ENCODE results near the gene TMEM8B.
"Not testable (repeated sequence)": the region's sequence is repeated elsewhere in the genome, so short reads cannot be mapped to it uniquely, and the experiment has no call there.

The TMEM8B gene

DNA sequence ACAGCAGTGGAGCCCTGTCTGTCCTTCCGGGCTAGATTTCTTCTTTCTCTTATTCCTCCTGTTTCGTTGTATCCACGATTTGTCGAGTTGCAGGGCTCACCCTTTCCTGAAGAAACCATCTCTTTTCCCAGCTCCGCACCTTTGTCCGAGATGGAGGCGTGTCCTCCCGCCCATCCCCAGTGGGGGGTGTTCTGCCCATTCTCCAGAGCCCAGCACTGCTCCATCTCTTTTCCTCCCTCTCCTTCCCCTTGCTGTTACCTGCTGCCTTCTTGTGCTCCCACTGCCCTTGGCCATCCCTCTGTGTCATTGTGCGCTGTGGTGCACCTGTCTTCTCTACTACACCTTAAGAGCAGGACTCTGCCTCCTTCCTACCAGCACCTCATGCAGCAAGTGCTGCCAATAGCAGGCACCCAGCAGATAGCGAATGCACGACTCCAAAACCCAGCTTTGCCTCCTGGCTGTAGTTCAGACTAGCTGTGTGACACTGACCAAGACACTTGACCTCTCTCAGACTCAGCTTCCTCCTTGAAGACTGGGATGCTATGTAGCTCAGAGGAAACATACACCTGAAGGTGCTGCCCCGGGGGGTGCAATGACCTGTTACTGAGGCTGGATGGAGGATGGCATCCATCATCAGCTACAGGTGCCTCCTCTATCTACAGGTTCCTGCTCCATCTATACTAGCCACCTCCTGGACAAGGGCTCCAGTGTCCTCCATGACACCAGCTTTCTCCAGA is 32.3 kb downstream of the TMEM8B start:
- in situ Hi-C loops (cut with HindIII; ENCODE audit: low sequenced_read_pairs), result loop anchor here (10.0 kb wide), 1 partner anchor 117 kb away; the partner anchor contains the start of genes GBA2 and RGP1

DNA sequence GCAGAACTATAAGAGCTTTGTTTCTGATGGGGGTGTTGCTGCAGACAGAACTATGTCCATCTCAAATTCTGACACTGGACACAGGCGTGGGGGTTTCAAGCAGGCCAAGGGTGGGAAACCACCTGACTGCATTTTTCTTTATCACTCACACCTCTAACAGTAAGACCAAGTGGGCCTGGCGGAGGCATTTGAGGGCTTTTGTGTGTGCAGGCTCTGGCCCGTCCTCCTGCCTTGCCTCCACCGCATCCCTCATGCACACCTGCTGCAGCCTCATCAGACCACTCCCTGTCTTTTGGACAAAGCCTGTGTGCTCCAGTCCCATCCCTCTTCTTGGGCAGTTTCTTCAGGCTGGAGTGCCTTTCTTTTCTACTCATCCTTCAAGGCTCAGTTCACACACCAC is 33.3 kb downstream of the TMEM8B start:
- in situ Hi-C loops (cut with HindIII; ENCODE audit: low sequenced_read_pairs), result loop anchor here (10.0 kb wide), 1 partner anchor 118 kb away; the partner anchor contains the start of genes GBA2 and RGP1

DNA sequence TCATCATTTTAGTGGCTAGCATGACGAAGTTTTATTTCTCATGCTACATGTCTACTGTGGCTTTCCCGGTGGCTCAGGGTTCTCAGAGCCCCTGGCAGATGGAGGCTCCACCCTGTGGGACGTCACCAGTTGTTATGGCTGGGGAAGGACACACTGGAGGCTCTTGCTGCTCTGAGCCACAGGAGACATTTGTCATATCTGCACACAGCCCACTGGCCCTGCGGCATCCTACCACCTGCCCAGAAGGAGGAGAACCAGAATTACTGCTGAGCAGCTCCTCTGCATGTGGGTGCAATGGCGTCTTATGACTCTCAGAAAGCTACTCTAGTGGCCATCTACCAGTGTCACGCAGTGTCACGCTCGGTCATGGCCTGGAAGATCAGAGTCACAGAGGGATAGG is 34.6 kb downstream of the TMEM8B start:
- in situ Hi-C loops (cut with HindIII; ENCODE audit: low sequenced_read_pairs), result loop anchor here (10.0 kb wide), 1 partner anchor 119 kb away; the partner anchor contains the start of genes GBA2 and RGP1

DNA sequence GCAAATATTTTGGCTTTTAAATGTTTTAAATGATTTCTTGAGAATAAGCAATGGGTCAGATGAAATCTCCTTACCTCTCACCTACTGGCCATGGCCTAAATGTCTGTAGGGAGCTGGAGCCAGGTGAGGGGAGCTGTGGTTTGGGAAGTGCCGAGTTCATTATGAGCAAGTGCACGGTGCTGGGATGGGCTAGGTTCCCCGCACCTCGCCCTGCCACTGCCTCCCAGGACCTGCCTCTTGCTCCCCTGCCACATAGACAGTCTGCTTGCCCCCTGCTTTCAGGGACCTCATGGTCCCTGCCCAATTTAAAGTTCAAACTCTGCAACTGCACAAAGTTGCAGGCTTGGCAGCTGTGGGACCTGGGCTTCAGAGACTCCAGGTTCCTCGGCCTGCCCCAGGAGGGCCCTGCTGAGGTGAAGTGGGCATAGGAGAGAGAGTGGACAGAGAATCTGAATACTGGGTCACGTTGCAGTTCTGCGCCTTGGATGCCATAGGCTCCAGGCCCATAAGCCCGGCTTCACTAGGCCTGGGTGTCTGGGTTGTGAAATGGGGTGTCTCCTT is 35.7 kb downstream of the TMEM8B start:
- in situ Hi-C loops (cut with HindIII; ENCODE audit: low sequenced_read_pairs), result loop anchor here (5.0 to 10.0 kb wide), 3 partner anchors 37 to 120 kb away; partner anchors contain the start of genes FAM221B, GBA2, RGP1 and TMEM8B

DNA sequence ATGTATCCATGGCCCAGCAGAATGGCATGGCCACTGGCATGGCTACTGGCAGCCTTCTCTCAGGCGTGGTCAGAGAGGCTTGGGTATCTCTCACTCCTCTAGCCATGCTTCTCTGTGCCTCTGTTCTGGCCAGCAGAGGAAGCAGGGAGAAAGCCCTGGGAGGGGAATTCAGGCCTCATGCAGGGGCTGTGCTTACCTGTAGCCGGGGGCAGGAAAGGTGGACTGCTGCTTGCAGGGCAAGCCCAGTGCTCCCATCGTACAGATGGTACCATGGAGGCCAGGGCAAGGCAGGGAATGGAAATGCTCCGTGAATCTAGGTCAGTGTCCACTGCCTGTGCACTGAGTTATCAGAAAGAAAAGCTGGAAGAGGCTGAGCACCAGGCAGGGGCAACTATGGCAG is 38.5 kb downstream of the TMEM8B start:
- in situ Hi-C loops (cut with HindIII; ENCODE audit: low sequenced_read_pairs), result loop anchor here (5.0 to 10.0 kb wide), 3 partner anchors 40 to 123 kb away; partner anchors contain the start of genes FAM221B, GBA2, RGP1 and TMEM8B

DNA sequence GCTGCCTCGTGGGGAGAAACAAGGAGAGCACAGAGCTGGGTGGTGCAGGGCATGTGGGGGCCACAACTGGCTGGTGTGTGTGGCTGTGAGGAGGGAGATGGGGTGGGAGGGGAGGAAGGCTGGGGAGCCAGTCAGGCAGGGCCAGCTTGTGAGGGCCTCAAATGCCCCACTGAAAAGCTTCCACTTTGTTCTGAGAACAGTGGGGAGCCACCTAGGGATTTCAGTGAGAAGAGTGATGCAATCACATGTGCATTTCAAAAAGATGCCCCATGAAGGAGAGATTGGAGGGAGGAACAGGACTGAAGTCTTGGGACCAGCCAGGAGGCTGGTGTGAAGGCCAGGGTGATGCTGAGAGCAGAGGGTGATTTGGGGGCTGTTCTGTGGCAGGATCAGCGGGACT is 39.9 kb downstream of the TMEM8B start:
- in situ Hi-C loops (cut with HindIII; ENCODE audit: low sequenced_read_pairs), result loop anchor here (5.0 to 10.0 kb wide), 3 partner anchors 42 to 124 kb away; partner anchors contain the start of genes FAM221B, GBA2, RGP1 and TMEM8B

DNA sequence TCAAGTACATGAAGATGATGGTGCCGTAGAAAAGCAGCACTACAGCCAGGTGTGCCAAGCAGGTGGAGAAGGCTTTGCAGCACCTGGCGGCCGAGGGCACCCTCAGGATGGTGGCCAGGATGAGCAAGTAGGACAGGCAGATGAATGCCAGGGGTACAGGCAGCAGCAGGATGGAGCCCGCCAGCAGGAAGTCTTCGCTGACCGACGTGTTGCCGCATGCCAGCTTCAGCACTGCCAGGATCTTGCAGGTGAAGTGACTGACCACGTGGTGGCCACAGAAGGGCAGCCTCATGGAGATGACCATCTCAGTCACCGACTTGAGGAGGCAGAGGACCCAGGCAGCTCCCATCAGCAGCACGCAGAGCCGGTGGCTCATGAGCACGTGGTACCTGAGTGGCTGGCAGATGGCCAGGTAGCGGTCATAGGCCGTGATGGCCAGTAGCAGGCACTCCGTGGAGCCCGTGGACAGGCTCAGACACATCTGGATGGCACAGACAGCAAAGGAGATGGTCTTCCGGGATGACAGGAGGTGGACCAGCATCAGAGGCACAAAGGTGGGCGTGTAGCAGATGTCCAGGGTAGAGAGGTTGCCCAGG is 40.7 kb downstream of the TMEM8B start:
- in situ Hi-C loops (cut with HindIII; ENCODE audit: low sequenced_read_pairs), result loop anchor here (5.0 to 10.0 kb wide), 3 partner anchors 42 to 125 kb away; partner anchors contain the start of genes FAM221B, GBA2, RGP1 and TMEM8B

DNA sequence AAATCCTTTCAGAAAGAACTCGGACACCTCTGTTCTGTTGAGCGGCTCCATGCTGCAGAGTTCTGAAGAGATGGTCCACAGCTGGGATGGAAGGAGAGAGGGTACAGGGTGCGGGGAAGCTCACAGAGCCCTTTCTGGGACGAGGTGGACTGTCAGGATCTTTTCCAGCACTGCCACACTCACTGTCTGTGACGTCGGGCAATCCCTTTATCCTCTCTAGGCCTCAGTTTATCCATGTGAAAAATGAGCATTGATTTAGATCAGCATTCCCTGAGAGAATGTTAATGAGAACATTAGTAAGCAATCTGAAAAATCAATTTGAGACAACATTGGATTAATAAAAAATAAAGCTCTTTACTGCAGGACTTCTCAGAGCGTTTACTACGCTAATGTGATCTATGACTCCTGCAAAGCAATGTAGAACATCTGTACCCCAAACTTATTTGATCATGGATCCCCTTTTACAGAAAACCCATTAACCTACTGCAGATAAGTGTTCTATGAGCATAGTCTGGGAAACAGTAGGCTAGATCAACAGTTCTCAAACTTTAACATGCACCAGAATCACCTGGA is 41.4 kb downstream of the TMEM8B start, which contains the start of gene OR13J1:
OR13J1 (minus strand) TSS at position 51 of the 573 bp plus-strand sequence; CDS start at position 51, 0 bp downstream.
- in situ Hi-C loops (cut with HindIII; ENCODE audit: low sequenced_read_pairs), result no loop called here

DNA sequence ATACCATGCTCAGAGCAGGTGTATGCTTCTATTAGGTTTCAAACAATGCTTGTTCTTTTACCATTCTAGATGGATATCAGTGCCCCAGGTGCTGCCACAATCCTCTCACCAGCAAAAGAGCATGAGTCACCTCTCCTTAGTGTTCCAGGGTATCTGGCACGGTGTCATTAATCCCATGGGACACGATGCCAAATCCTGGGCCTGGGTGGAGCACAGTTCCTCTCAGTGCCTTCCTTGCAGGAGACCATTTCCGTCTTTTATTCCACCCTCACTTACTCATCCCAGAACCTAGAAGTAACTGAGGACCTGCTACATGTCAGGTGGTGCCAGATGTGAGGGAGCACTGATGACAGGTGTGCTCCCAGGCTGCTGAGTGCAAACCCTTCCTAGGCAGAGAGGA is 42.5 kb downstream of the TMEM8B start:
- in situ Hi-C loops (cut with HindIII; ENCODE audit: low sequenced_read_pairs), result no loop called here

DNA sequence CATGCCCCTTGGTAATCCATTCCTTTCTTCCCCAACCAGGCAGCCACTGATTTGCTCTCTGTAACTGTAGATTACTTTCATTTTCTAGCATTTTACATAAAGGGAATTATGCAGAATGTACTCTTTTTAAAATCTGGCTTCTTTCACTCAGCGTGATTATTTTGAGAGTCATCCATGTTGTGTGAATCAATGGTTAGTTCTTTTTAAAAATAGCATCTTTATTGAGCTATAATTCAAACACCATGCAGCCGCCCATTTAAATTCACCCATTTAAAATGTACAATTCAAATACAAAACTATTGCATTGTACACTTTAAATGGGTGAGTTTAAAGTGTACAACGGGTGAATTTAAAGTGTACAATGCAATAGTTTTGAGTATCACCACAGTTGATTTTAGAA is 43.5 kb downstream of the TMEM8B start:
- in situ Hi-C loops (cut with HindIII; ENCODE audit: low sequenced_read_pairs), result no loop called here

DNA sequence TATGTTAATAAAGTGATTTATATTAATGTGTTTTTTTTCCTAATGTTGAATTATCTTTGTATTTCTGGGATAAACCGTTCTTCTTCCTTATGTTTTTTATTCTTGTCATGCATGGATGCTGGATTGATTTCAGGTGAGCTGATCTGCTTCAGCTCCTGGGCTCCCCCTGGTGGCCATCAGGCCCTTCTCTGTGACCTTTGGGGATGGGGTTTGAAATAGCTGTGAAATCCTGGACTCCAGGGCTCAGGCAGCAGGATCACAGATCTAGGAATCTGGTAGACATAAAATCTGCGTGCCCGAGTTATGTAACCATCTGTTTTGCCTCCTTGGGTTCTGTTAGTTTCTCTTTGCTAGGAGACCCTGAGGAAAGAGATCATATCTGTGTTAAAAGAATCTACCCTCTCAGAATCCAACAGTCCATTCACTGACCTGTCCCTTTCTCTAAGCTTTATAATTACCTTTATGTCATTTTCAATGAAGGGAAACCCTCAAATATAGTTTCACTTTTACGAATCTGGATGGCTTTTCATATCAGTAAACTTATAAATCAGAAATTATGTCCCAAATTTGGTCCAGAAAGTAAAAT is 53.3 kb downstream of the TMEM8B start:
- in situ Hi-C loops (cut with HindIII; ENCODE audit: low sequenced_read_pairs), result no loop called here

DNA sequence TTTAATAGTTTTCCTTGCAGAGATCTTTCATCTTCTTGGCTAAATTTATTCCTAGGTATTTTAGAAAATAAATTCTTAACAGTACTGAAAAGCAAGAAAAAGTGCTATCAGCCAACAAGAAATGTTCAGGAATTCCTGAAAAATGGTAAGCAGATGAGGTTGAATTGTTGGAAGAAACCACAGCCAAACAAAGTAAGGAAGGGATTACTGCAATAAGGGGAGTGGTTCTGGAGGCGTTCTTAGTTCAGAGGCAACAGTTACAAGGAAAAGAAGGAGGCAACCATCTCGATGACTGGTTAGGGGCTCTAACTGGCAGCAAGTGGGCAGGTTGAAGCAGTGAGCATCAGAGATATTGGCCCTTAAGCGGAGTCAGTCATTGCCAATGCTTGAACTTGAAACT is 54.0 kb downstream of the TMEM8B start:
- in situ Hi-C loops (cut with HindIII; ENCODE audit: low sequenced_read_pairs), result no loop called here

DNA sequence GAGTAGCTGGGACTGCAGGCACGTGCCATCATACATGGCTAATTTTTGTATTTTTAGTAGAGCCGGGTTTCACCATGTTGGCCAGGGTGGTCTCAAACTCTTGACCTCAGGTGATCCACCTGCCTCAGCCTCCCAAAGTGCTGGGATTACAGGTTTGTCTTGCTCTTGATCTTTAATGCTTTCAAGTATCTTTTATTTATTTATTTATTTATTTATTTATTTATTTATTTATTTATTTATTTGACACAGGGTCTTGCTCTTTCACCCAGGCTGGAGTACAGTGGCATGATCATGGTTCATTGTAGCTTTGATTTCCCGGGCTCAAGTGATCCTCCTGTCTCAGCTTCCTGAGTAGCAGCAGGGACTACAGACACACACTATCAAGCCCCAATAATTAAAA is 55.9 kb downstream of the TMEM8B start:
- in situ Hi-C loops (cut with HindIII; ENCODE audit: low sequenced_read_pairs), result not testable (repeated sequence)

DNA sequence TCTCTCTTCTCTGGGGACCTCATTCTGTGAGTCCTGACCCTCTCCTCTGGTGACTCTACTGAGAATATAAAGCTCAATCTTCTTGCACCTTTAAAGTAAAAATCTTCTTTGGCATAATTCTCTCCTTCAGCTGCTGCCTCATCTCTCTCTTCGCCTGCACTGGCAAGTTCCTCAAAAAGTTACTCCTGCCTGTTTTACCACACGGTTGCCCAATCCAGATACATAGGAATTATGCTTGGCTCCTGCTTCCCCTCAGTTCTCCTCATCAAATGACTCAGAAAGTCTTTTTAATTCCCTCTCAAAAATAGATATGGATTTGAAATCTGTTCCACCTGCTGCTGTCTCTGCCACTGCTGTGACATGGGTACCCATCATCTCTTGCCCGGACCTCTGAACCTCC is 62.6 kb downstream of the TMEM8B start:
- in situ Hi-C loops (cut with HindIII; ENCODE audit: low sequenced_read_pairs), result no loop called here

DNA sequence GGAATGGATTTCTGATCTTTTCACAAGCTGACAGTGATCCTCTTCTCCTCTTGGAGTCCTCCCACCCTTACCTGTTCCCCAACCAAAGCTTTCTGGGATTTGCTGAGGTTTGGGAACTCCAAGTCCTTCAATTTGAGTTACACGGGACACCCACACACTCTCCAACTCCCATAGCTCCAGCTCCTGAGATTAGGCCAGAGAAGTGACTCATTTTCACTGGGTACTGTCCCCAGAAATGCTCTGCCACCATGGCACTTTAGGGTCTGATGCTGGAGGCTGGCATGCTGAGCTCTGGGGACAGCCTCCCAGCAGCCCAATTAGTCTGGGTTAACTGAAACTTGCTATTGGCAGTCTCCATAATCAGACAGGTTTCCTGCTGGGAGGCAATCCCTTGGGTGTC is 63.0 kb downstream of the TMEM8B start:
- in situ Hi-C loops (cut with HindIII; ENCODE audit: low sequenced_read_pairs), result no loop called here

DNA sequence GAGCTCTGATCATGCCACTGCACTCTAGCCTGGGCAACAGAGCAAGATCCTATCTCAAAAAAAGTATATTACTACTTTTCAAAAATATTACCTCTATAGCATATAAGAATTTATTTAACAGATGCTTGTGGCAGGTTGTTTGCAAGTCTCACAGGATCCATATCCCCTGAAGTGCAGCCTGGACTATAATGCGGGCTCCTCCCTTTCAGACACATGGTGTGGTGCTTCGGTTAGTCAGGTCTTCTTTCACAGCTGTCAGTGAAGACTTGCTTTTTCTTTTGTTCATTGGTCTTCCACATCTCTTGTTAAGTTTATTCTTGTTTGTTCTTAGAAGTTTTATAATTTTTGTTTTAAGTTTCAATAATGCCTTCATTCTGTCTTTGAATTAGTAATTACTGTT is 67.5 kb downstream of the TMEM8B start:
- in situ Hi-C loops (cut with HindIII; ENCODE audit: low sequenced_read_pairs), result no loop called here

DNA sequence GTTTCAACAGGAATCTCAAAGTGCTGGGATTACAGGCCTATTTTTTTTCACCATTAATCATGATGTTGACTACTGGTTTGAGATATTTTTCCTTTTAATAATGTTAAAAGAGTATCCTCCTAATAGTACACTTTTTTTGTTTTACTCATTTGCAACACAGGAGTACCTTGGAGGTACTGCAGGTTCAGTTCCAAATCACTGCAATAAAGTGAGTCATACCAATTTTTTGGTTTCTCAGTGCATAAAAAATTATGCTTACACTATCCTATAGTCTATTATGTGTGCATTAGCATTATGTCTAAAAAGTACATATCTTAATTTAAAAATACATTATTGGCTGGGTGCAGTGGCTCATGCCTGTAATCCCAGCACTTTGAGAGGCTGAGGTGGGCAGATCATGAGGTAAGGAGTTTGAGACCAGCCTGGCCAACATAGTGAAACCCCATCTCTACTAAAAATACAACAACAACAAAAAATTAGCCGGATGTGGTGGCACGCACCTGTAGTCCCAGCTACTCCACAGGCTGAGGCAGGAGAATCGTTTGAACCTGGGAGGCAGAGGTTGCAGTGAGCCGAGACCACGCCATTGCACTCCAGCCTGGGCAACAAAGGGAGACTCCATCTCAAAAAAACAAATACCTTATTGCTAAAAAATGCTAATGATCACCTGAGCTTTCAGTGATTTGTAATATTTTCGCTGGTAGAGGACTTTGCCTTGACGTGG is 68.5 kb downstream of the TMEM8B start:
- in situ Hi-C loops (cut with HindIII; ENCODE audit: low sequenced_read_pairs), result not testable (repeated sequence)

DNA sequence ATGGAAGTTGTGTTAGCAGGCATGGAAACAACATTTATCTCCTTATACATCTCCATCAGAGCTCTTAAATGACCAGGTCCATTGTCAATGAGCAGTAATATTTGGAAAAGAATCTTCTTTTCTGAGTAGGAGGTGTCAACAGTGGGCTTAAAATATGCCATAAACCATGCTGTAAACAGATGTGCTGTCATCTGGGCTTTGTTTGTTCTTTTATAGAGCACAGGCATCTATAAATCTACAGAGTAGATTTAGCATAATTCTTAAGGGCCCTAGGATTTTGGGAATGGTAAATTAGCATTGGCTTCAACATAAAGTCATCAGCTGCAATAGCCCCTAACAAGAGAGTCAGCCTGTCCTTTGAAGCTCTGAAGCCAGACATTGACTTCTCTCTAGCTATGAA is 69.3 kb downstream of the TMEM8B start:
- in situ Hi-C loops (cut with HindIII; ENCODE audit: low sequenced_read_pairs), result no loop called here

DNA sequence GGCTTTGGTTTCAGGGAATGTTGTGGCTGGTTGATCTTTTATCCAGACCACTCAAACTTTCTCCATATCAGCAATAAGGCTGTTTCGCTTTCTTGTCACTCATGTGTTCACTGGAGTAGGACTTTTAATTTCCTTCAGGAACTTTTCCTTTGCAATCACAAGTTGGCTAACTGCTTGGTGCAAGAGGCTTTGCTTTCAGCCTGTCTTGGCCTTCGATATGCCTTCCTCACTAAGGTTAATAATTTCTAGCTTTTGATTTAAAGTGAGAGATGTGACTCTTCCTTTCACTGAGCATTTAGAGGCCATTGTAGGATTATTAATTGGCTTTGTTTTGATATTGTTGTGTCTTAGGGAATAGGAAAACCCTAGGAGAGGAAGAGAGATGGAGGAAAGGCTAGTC is 70.0 kb downstream of the TMEM8B start:
- in situ Hi-C loops (cut with HindIII; ENCODE audit: low sequenced_read_pairs), result no loop called here

DNA sequence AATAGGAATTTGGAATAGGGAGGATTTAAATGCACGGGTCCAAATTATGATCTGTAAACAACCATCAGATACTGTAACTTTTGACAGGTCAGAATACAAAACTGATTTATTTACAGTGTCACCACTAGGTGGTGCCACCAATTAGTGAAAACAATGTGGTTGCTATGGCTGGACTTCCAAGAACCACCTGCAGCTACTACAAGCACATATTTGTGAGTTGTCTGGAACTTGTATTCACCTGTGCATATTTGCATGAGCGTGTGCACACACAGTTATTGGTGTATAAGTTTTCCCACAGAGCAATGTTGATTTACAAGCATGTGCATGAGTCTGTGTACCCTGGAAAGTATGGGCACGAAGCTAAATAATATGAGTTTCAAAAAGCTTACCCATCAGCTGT is 74.0 kb downstream of the TMEM8B start:
- in situ Hi-C loops (cut with HindIII; ENCODE audit: low sequenced_read_pairs), result no loop called here
